Activated T-helper 9 cell treated with anti-CD3 and anti-CD28 coated beads, Interleukin-2, amount 50 U/mL, for 16 hours (primary cell): ENCODE measurements around the gene OVCA2.

Experiments used
- DNase-seq: peaks from one replicate; pipeline ENCODE4 v3.0.0-alpha.2; 2020; ENCODE audit warnings: low read depth

OVCA2 gene

DNA sequence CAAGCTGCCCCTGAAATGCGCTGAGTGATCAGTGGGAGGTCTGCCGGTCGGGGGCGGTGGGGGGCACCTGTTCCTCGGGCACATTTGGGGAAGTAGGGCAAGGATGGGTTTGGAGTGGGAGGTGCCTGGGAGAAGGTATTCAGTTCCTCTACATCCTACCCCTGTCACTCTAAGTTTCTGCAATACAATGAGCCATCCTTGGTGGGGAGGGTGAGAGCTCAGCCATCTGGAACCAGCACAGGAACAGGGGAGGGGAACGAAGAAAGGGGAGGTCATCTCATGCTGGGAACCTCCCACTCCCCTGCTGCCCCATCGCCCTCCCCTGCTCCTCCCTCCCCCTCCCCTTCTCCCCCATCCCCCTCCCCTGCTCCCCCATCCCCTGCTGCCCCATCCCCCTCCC lies 7.7 kb upstream of the OVCA2 start:
- DNase-seq, result no peak

DNA sequence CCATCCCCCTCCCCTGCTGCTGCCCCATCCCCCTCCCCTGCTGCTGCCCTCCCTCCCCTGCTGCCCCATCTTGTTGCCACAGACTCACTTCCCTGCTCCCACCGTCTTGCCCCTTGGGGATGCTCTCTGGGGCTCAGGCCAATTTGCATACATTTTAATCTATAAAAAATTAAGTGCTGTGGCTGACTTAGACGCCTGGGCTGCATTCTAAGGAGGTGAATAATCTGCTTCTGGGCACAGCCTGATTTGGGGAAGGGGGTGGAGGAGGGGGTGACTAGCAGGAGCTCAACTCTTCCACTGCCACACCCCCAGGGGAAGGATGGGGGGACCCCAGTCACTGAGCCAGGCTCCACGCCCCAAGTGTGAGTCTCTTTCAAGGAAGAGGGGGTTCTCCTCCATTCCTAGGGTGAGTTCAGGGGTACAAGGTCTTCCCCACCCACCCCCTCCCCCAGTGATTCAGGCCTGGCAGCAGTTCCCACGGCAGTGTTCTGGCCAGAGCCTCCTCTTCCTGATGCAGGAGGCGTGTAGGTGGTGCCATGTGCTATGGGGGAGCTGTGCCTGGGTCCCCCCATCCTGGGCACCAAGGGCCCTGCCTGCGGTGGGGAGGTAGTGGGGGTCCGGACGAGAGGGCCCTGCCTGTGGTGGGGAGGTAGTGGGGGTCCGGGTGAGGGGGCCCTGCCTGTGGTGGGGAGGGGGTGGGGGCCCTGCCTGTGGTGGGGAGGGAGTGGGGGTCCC lies 6.8 kb upstream of the OVCA2 start:
- no peak for DNase-seq

DNA sequence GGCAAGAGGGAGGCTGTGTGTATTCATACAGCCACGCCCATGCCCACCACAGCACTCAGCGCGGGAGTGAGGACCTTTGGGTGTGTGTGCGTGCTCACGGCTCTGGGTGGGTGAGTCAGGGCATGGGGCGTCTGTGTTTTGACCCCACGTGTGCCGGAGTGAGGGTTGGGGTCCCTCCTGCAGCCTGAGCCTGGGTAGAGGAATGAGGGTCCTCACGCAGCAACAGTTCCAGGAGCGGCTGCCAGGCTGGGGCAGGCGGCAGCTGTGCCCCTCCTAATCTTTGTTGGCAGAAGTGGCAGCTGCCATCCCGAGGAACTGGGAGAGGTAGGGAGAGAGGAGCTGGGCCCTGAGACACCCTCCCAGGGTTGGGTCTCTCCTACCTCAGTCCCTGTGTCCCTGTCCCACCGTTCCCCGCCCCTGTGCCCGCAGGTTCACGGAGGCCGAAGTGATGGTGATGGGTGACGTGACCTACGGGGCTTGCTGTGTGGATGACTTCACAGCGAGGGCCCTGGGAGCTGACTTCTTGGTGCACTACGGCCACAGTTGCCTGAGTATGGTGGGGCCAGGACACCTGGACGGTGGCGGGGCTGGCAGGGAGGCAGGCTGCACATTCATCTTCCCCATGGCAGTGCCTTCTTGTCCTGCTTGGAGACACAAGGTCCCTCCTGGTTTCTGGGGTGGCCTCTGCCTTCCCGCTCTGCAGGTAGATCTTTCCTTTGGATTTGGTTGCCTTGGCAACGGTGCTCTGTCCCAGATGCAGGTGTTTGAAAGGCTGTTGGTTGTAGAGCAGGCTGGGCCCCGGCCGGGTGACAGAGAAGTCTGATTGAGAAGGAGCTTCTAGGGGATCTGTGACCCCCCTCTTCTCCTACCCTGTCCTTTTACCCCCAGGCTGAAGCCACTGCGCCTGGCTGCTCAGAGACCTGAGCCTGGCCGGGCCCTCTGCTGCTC lies 6.0 kb upstream of the OVCA2 start:
- no peak for DNase-seq

DNA sequence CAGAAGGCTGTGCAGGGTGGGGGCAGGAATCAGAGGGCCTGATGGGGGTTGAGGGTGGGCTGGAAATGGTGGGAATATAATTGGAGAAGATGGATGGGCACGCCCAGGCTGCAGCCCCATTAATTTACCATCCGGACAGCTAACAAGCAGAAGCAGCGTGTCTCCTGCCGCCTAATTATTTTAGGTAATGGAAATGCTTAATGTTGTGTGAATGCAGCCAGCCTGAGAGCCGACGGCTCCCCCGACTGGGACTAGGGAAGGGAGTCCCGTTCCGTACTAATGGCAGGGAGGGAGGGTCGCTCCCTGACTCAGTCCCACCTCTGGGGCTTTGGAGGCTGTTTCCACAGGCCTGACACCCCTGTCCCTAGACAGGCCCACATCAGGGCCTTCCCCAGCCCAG lies 4.7 kb upstream of the OVCA2 start:
- no peak for DNase-seq

DNA sequence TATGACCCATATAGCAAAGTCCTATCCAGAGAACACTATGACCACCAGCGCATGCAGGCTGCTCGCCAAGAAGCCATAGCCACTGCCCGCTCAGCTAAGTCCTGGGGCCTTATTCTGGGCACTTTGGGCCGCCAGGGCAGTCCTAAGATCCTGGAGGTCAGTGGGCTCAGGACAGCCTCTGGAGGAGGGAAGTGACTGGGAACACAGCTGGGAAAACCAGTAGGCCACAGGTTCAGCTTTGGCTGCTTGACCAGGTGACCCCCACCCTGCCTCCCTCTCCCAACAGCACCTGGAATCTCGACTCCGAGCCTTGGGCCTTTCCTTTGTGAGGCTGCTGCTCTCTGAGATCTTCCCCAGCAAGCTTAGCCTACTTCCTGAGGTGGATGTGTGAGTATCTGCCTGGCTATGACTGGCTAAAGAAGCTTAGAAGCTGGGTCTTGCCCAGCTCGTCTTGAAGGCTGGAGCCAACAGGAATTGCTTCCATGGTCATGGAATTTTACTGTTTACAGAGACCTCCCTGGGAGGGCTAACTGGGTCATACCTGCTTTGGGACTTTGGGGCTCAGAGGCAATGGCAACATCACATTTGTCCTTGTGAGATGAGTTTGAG lies 1.5 kb upstream of the OVCA2 start:
- DNase-seq, result no peak

DNA sequence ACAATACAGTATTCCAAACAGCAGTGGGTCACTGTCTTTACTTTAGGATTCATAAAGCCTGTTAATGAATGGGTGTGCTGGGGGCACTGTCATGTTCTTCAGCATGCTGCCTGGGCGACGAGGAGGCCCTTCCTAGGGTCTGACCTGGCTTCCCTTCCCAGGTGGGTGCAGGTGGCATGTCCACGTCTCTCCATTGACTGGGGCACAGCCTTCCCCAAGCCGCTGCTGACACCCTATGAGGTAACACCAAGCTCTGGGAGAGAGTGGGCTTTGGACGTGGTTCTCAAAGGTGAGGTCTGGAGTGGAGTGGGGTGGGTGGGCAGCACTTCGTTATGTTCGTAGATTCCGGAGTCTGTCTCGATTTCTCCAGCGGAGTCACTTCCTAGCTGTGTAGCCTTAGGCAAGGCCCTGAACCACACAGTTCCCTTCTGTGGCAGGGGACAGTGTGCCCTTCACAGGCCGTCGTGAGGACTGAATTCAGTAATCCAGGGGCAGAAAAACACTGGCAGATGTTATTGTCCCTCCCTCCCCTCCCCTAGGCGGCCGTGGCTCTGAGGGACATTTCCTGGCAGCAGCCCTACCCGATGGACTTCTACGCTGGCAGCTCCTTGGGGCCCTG lies 771 bp upstream of the OVCA2 start:
- no peak for DNase-seq

DNA sequence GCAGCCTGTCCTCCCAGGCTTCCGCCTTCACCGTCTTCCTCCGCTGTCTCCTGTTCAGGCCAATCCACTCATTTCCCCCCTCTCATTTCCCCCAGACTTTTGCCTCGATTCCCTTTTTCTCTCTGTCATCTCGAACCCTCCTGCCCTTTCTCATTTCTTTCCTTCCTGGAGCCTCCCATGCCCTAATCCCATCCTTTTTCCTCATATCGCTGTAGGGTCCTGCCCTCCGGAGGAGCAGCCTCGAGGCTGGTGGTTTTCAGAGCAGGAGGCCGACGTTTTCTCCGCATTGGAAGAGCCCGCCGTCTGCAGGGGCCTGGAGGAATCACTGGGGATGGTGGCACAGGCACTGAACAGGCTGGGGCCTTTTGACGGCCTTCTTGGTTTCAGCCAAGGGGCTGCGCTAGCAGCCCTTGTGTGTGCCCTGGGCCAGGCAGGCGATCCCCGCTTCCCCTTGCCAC lies 597 bp downstream of the OVCA2 start:
- no peak for DNase-seq

DNA sequence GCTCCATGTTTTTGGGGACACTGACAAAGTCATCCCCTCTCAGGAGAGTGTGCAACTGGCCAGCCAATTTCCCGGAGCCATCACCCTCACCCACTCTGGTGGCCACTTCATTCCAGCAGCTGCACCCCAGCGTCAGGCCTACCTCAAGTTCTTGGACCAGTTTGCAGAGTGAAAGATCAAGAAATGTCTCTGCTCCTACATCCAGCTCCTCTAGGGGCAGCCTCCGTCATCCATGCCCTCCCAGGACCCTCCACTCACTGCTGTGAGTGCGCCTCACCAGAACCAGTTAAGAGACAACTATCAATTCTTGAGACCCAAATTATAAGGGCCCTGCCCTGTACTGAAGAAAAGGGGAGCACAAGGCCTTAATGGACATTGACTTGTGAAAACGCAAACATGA lies 1.1 kb downstream of the OVCA2 start:
- no peak for DNase-seq

DNA sequence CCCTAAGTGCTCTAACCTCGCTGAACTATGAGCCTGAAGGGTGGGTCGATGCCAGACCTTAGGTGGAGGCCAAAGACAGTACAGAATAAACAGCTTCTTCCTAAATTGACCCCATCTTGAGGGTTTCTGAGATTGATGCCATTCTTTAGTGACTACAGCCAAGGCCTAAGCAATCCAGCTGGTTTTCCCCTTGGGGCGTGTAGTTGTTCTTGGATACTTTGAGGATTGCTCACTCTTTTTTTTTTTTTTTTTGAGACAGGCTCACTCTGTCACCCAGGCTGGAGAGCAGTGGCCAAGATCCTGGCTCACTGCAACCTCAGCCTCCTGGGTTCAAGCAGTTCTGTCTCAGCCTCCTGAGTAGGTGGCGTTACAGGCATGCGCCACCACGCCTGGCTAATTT lies 2.0 kb downstream of the OVCA2 start:
- DNase-seq, result no peak

DNA sequence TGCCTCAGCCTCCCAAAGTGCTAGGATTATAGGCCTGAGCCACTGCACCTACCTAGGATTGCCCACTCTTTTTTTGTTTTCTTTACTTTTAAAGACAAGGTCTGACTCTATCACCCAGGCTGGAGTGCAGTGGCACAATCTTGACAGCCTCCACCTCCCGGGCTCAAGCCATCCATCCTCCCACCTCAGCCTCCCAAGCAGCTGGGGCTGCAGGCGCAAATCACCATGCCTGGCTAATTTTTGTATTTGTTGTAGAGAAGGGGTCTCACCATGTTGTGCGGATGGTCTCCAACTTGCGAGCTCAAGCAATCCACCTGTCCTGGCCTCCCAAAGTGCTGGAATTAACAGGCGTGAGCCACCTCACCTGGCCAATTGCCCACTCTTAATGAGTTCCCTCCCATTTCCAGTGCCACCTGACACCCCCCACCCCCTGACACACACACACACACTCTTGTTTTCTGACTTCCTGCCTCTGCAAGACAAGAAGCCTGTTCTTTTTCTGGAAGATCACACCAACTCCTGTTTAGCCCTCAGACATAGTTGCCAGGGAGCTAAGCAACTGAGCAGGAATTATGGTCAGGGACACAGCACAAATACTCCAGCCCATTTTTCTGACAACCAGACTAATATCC lies 2.6 kb downstream of the OVCA2 start:
- no peak for DNase-seq

DNA sequence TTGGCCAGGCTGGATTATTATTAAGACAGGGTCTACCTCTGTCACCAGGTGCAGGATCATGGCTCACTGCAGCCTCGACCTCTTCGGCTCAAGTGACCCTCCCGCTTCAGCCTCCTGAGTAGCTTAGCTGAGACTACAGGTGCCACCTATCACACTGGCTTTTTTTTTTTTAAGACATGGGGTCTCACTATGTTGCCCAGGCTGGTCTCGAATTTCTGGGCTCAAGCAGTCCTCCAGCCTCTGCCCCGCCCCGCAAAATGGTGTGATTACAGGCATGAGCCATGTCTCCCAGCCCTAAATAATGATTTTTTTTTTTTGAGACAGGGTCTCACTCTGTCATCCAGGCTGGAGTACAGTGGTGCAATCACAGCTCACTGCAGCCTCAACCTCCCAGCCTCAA lies 5.8 kb downstream of the OVCA2 start:
- no peak for DNase-seq

DNA sequence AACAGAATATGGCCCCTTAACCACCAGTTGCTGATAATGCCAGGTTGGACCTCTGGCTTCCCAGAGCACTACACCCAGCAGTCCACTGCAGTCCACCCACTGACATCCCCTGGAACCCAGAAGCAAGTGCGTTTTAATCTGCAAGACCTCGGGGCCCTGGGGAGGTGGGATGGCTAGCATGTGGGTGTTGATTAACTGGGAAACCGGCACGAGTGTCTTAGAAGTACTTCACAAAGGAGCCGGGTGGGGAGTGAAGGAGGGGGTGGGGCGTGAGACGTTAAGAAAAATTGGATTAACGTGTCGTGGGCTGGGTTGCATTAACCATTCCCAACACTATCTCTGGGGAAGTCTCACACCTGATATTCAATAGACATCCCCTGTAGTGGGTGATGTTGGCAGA lies 7.0 kb downstream of the OVCA2 start:
- no peak for DNase-seq

DNA sequence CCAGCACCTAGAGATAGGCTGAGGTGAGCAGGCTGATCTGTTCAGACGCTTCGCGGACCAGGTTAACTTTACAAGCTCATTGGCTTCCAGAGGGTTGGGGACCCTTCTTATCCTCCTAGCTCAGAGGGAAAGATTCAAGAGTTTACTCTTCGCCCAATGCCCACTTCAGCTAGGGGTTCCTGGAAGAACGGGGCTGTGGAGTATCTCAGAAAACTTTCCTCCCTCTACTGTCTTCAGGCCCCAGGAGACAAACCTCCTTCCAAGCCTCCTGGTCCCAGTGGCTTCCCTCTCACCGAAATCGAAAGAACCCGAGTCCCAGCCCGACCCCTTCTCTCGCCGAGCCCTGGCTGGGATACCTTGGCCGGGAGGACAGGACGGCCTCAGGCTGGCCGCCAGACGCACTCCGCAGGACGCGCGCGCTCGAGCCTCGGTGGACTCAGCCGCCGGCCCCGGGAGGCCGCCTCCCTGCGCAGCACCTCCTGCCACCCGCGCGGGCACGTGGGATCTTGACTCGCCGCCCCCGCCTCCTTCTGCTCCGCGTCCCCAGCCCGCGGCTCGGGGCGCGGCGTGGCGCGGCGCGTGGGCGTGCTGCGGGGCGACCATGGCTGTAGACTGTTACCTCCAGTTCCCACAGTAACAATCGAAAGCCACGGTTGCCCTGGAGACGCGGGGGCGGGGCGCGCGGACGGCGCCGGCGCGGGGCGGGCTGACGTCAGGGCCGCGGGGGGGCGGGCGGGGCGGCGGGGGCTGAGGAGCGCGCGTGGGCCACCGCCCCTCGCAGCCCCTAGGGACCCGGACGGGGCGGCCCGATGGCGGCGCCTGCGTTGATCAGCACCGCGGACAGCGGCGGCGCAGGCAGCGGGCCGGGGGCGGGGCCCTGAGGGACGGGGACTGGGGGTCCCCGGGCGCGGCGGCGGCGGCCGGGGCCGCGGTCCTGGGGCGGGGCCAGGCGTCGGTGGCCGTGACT lies 7.8 kb downstream of the OVCA2 start:
- DNase-seq, result peak; percentile 90

DNA sequence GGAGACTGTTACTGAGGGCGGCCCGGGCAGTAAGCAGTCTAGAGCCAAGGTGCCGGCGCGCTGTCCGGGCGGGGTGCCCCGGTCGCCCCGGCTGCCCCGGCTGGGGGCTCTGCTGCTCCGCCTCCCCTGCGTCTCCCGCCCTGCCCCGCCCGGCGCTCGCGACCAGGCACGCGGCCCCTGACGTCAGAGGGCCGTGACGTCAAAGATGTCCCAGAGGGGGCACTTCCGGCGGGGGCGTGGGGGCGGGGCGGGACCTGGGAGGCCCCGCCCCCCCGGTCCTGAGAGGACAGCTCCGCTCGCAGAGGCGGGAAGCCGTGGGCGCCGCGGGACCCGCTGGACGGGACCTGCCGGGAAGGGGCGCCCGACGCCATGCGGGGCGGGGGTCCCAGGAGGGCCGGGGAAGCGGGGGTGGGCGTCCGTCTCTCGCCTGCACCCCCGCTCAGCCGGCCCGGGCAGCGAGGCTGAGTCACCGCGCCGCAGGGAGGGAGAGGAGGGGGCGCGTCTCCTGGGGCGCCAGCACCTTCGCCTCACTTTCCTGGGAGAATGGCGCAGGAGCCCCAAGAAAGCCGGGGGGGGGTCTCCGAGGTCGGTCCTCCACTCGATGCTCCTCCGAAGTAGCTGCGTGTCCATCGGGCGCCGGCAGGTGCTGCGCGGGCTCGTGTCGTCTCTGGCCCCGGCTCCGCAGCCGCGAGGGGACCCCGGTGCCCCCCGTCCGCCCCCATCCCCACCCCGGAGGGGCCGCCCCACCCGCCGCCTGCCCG lies 8.7 kb downstream of the OVCA2 start:
- peak; percentile 71 for DNase-seq

DNA sequence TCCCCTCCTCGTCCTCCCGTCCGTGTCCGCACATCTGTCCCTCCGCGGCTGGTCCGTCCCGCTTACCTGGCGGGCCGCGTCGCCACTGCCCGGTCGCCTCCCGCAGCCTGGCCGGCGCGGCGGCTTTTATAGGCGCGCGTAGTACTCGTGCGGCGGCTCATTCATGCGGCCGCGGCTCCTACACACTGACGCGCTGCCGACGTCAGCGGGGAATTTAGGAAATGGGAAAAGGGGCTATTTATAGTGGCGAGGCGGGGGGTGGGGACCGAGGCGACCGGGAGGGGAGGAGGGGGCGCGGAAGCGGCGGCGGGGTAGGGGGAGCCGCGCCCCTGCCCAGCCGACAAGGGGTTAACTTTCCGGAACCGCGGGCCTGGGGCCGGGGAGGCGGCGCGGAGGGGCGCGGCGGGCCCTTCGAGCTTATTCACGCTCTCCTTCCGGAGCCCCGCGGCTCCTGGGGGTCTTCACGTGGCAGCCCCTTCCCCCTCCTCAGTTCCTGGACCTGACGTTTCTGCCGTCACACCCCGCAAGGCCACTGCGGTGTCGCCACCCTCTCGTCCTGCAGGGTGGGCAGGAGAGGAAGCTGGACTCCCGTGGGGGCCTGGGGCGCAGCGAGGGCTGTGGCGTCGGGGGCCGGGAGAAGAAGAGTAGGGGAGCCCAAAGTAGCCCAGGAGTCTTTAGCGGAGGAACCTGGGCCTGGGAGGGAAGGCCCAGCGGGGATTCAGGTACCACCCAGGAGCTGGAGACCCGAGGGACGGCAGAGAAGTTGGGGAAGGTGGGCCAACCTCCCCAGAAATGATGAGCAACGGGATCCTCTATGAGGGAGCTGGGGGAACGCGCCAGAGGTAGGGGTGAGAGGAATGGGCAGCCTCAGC lies 9.5 kb downstream of the OVCA2 start:
- no peak for DNase-seq

DNA sequence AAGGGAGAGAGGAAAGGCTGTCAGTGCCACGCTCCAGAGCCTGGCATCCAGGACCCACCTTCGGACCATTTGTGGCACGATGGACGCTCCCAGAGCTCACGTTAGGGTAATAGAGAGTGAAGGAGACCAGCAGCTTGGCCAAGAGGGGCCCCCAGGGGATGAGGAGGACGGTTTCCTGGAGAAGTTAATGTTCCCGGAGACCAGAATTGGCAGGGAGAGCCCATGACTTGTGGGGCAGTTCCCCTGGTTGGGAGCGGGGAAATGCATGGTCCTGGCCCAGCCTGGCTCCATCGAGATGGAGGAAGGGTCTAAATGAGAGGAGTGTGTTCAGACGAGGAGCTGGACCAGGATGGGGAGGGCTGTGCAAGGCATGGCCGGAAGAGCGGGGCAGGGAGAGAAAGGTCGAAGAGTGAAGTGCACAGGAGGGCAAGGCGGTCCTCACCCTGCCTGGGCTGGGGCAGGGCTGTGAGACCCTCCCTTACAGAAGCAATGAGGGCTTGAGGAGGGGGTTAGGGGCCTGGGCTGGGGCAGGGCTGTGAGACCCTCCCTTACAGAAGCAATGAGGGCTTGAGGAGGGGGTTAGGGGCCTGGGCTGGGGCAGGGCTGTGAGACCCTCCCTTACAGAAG lies 10.2 kb downstream of the OVCA2 start:
- DNase-seq, result no peak

DNA sequence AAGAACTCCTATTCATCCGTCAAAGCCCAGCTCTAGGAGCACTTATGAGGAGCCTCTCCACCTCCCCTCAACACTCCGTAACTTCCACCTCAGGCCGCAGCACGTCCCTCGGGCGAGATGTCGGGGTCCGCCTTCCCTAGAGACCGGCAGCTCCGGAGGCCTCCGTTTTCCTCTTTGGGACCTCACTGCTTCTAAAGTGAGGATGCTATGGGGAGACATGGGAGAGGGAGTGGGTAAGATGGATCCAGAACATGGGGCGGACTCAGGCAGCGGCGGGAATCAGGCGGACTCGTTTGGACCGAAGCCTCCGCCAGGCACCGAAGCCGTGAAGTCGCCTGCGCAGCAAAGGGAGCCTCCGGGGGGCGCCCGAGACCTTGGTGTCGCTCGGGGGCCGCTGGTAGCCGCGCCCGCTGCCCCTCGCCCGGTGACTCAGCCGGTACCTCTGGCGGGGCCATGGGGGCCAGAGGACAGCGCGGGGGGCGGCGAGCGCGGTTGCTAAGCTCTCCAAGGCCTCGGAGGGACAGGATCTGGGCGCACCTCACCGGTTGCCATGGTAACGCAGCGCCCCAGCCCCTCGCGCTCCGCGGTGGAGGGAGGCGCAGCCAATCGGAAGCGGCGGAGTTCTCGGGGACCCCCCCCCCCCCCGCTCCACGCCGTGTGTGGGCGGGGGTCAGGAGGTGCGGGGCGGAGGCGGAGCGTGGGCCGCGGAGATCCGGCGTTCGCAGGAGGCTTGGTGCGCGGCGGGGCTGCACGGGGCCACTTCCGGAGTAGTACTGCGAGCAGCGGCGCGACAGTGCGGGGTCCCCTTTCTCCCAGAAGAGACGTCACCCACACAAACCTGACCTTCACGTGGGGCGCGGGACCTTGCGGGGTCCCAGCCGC lies 11.8 kb downstream of the OVCA2 start:
- DNase-seq, result peak; percentile 74

DNA sequence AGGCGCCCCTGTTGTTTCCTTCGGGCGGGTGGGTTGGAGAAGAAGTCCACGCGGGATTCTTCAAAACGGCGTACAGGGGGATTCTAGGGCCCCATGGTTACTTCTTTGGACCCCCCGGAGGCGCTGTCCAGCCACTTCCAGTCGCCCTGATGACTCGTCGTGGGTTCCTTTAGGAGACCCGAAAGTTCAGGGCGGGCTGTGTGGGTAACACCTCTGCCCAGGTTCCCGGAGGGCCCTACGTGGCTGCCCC lies 12.4 kb downstream of the OVCA2 start:
- DNase-seq, result no peak
